Measurements from ENCODE around the gene LURAP1L.
"Not testable (repeated sequence)": the region's sequence is repeated elsewhere in the genome, so short reads cannot be mapped to it uniquely, and the experiment has no call there.

The LURAP1L gene

GRCh38 chr9:12862611-12863410, 88.0 kb downstream of the LURAP1L start:
- no peak for DNase-seq

- no peak for DNase-seq
Observed at GRCh38 chr9:12863618-12864017, 88.8 kb downstream of the LURAP1L start.

DNA sequence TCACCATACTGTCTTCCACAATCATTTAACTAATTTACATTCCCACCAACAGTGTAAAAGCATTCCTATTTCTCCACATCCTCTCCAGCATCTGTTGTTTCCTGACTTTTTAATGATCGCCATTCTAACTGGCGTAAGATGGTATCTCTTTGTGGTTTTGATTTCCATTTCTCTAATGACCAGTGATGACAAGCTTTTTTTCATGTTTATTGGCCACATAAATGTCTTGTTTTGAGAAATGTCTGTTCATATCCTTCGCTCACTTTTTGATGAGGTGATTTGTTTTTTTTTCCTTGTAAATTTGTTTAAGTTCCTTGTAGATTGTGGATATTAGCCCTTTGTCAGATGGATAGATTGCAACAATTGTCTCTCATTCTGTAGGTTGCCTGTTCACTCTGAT, 90.6 kb downstream of the LURAP1L start:
- not testable (repeated sequence) for DNase-seq

Measured in activated naive CD4-positive, alpha-beta T cell treated with Interleukin-2 at 50 U/mL for 16 hours (primary cell).